ENCODE data around the gene MRPS33.
"Not testable (repeated sequence)": the region's sequence is repeated elsewhere in the genome, so short reads cannot be mapped to it uniquely, and the experiment has no call there.

The MRPS33 gene

DNA sequence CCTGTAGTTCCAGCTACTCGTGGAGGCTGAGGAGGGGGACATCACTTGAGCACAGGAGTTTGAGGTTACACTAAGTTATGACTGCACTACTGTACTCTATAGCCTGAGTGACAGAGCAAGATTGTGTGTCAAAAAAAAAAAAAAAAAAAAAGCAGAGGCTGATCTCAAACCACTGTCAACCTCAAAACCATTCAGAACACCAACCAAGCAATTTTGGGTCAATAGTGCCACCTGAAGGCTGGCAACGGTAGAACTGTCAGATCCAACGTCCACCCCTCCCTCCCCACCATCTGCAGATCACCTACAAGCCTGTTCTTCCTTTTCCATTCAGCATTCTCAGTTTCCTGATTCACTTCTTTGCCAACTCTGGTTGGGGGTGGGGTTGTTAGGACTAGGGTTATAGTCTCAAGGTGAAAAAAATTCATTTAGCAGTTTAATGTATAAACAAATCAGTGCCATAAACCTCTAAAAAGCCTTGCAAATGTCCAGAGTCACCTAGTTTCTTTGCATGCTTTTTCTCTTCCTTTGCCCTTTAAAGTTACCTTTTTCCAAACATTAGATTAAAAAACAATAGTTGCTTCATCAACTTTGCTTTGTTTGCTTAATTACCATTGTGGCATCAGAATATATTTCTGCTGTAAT lies 2.6 kb downstream of the MRPS33 start:
- DNase-seq = peak; percentile 63

DNA sequence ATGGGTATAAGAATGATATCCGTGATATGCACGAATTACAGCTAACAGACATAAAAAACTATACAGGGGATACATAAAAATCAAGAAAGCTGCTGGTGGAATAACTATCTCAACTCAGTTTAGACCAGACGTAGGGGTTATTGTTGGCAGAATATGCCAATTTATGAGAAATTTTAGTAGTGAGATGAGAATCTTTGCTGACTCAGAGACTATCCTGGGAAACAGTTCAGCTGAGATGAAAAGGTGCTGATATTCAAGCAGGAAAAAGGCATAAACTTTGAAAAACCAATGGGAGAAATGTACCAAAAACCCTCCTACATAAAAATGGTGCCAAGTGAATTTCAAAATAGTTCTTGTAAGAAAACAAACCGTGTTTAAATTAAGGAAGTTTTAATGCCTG lies 3.3 kb downstream of the MRPS33 start:
- no peak for DNase-seq

- DNase-seq = no peak
Observed at GRCh38 chr7:141003172-141004065, 11.3 kb downstream of the MRPS33 start.

DNA sequence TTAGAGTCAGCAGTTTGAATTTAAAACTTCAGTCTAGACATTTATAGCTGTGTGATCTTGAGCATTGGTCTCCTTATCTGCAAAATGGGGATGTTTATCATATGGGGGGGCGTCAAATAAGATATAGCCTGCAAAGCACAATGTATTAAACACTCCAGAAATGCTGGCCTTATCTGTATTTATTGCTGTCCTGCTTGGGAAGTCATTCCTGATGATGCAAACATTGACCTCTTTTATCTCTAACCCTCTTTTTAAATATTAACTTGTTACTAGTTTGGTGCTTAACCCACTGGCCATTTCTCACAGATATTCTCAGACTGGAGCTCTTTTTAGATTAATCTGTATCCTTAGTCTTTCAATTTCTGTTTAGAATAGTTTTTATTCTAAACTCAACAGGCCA lies 13.2 kb downstream of the MRPS33 start:
- DNase-seq = no peak

DNA sequence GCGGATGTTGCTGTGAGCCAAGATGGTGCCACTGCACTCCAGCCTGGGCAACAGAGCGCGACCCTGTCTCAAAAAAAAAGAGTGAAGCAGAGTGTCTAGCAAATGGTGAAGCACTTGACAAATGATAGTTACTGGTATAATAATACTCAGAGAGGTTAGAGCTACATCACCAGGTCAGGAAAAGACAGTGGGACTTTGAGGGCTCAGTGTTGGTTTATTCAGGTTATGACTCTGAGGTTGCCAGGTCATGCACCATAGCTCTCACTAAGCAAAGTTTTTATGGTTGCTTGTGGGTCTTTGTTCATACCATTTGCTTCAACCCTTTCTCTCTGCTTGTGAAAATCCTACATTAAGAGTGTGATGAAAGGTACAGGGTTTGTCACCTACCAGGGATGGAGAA lies 13.6 kb downstream of the MRPS33 start:
- no peak for DNase-seq

GRCh38 chr7:140998715-140999114 lies 16.0 kb downstream of the MRPS33 start:
- DNase-seq = no peak

DNA sequence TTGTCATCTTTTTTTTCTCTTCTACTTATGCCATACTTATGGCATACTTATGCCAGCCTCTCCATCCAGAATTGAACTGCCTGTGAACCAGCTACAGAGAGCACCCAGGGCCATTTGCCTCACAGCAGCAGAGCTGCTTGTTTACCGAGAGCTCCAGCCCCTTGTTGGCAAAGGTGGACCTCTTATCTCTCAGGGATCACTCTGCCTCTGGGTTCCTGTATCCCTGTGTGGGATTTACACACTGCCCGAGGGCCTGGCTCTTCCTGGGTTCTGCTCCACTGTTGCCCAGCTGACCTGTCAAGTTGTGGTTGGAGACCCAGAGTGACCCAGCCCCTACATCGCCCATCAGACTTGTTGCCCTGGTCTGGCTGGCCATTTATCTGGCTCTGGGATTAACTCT lies 22.3 kb downstream of the MRPS33 start:
- DNase-seq = no peak

DNA sequence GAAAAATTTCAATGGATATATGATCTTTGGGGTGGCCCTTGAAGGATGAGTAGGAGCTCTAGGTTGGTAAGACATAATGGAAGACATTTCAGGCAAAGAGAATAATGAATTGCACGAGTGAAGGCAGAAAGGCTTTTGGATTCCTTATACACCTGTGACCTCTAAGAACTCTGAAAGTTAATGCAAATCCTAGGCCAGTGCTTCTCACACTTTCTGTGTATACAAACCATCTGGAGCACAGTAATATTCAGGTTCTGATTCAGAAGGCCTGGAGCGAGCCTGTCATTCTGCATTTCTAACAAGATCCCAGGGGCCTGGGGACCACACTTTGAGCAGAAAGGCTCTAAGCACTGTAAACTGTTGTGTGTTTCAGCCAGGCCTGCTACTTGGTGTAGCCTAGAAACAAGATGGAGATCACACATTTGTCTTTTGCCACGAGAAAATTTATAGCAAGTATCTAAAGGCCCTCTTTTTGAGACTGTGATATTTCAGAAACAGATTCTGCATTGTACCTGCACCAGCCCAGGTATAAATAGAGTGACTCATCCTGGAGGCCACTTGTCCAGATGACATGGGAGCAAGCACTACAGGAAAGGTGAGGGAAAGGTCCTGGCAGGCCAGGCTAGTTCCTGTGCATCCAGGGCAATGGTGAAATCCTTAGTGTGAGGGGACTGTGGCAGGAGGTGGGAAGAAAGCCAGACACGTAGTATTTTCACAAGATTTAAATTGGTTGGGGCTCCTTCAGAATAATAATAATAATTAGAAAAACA lies 24.4 kb downstream of the MRPS33 start:
- no peak for DNase-seq

DNA sequence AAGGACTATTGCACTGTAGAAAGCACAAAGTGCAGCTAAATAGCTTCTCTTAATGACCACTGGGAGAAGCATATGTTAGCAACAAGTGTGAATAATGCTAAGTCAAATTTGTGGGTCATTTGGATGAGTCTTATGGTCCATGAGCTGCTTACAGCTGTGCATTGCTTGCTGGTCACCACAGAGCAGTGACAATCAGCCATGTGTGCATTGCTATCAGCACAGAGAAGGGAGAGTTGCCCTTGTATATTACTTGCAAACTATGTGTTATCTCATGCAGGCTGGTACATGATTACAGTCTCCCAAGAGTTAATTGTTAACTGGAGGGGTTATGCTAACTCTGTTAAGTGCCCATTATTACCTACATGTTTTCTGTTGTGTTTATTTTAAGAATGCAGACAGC lies 25.7 kb downstream of the MRPS33 start:
- no peak for DNase-seq

- no peak for DNase-seq
Observed at GRCh38 chr7:140983802-140984201, 30.9 kb downstream of the MRPS33 start.

DNA sequence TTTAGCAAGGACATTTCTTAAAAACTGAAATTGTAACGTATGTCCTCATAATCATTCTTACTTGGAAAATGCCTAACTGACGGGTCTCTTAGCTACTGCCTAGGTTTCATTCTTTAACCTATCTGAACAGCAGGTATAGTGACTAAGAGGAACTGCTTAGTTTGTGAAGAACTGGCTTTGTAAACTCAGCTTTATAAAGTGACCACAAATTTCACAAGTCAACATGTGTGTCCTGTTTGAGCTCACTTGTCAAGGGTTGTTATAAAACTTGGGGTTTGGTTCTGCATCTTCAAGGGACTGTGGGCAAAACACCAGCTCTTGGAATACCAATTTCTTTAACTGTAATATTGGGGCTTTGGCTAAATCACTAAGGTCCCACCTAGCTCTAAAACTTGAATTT lies 32.2 kb downstream of the MRPS33 start:
- DNase-seq = no peak

- no peak for DNase-seq
Observed at GRCh38 chr7:140981951-140982350, 32.8 kb downstream of the MRPS33 start.

- DNase-seq = no peak
Observed at GRCh38 chr7:140977741-140978140, 37.0 kb downstream of the MRPS33 start.

- DNase-seq = no peak
Observed at GRCh38 chr7:140972876-140973829, 41.6 kb downstream of the MRPS33 start.

DNA sequence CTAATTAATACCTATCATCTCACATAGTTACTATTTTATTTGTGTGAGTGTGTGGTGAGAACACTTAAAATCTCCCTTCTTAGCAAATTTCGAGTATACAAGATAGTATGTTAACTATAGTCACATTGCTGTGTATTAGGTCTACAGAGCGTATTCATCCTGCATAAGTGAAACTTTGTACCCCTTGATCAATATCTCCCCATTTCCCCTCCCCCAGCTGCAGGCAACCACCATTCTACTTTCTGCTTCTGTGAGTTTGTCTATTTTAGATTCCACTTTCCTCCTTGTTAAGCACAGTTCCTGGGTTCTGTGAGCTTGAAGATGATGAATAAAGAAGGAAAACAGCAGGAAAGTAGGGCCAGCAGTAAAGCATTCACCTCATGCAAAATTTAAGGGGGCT lies 42.4 kb downstream of the MRPS33 start:
- no peak for DNase-seq

GRCh38 chr7:140967438-140967837 lies 47.3 kb downstream of the MRPS33 start:
- no peak for DNase-seq

GRCh38 chr7:140966561-140967233 lies 48.1 kb downstream of the MRPS33 start:
- no peak for DNase-seq

- DNase-seq = no peak
Observed at GRCh38 chr7:140961117-140961516, 53.6 kb downstream of the MRPS33 start.

DNA sequence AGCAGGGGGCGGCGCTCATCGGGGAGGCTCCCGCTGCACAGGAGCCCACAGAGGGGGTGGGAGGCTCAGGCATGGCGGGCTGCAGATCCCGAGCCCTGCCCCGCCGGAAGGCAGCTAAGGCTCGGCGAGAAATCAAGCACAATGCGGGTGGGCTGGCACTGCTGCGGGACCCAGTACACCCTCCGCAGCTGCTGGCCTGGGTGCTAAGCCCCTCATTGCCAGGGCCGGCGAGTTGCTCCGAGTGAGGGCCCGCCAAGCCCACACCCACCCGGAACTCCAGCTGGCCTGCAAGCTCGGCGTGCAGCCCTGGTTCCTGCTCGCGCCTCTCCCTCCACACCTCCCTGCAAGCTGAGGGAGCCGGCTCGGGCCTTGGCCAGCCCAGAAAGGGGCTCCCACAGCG lies 57.8 kb downstream of the MRPS33 start:
- not testable (repeated sequence) for DNase-seq
